ENCODE data around the gene RAB29. TPM values are rescaled to one million over a fixed set of nuclear protein-coding genes. Genes with fewer than 3 reads are reported as not detected.

The RAB29 gene
- total and polyA plus RNA-seq, 9 of the 15 experiments (the other 6 are each of a cell fraction or from before 2014, with no cell fraction given): 6.3 to 17.6 (median 8.0) TPM

DNA sequence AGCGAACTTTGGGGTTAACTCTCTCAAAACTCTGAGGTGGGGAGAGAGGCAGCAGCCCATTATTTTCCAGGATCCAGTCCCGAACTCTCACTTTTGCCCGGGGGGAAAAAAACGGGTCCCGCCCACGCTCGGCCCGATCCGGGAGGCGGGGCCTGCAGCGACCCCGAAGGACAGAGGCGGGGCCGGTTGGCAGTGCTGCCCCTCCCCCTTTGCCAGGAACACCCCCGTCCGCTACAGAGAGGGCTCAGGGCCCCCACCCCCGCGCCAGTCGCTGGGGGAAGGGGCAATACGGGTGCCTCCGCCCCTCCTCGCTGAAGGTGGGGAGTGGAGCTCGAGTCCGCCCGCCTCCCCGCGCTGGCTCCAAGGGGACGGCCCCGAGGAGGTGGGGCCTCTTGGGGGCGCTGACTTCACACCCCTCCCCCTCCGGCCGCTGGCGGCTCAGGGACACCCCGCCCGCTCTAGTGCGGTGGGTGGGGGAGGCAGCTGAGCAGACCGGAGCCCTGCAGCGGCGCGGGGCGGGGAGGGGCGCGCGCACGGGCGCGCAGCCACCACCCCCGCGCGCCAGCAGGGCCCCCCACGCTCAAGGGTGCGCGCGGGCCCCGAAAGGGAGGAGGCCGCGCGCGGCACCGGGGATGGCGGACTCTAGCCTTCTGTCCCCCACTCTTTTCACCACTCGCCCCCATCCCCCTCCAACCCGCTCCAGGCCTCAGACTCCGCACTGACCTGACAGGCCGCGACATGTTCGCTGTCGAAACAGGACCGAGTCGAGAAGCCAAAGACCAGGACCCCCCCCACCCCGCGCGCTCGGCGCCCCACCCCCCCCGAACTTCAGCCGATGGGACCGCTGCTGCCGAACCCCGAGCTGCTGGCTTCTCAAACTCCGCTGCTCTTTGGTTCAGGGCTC, 25.8 kb downstream of the RAB29 start (continued):
- no peak for TF ChIP-seq ZNF584 (CRISPR knock-in tag; IDR thresholded peaks at IDR 0.05; ENCODE audit: low read depth)
- TF ChIP-seq, protein P1, sequence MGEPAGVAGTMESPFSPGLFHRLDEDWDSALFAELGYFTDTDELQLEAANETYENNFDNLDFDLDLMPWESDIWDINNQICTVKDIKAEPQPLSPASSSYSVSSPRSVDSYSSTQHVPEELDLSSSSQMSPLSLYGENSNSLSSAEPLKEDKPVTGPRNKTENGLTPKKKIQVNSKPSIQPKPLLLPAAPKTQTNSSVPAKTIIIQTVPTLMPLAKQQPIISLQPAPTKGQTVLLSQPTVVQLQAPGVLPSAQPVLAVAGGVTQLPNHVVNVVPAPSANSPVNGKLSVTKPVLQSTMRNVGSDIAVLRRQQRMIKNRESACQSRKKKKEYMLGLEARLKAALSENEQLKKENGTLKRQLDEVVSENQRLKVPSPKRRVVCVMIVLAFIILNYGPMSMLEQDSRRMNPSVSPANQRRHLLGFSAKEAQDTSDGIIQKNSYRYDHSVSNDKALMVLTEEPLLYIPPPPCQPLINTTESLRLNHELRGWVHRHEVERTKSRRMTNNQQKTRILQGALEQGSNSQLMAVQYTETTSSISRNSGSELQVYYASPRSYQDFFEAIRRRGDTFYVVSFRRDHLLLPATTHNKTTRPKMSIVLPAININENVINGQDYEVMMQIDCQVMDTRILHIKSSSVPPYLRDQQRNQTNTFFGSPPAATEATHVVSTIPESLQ (CRISPR knock-in tag; IDR thresholded peaks at IDR 0.05): no peak
- no peak for TF ChIP-seq BDP1 (IDR thresholded peaks at IDR 0.05; ENCODE audit: insufficient read depth, insufficient read length)
- TF ChIP-seq NFE2 (IDR thresholded peaks at IDR 0.05; ENCODE audit: low read depth): no peak
- peak; percentile 72; the same call in 1 of the 2 replicates for TF ChIP-seq PHF8 (IDR thresholded peaks at IDR 0.05; ENCODE audit: borderline replicate concordance, low read length)
- no peak for TF ChIP-seq RBM15 (IDR thresholded peaks at IDR 0.05; ENCODE audit: insufficient read depth, low read length)
- no peak for TF ChIP-seq CC2D1A (IDR thresholded peaks at IDR 0.05)
- TF ChIP-seq, protein P2, sequence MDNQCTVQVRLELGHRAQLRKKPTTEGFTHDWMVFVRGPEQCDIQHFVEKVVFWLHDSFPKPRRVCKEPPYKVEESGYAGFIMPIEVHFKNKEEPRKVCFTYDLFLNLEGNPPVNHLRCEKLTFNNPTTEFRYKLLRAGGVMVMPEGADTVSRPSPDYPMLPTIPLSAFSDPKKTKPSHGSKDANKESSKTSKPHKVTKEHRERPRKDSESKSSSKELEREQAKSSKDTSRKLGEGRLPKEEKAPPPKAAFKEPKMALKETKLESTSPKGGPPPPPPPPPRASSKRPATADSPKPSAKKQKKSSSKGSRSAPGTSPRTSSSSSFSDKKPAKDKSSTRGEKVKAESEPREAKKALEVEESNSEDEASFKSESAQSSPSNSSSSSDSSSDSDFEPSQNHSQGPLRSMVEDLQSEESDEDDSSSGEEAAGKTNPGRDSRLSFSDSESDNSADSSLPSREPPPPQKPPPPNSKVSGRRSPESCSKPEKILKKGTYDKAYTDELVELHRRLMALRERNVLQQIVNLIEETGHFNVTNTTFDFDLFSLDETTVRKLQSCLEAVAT (IDR thresholded peaks at IDR 0.05): no peak
- no peak for TF ChIP-seq ZNF431 (CRISPR knock-in tag; IDR thresholded peaks at IDR 0.05)
- no peak for TF ChIP-seq BRD9 (IDR thresholded peaks at IDR 0.05; ENCODE audit: low read depth, partially characterized antibody)
- TF ChIP-seq ESRRA (IDR thresholded peaks at IDR 0.05; ENCODE audit: borderline replicate concordance, low read depth): peak; percentile 49
- peak; percentile 21; the same call in 1 of the 2 replicates for TF ChIP-seq EP300 (IDR thresholded peaks at IDR 0.05; ENCODE audit: low read length)
- TF ChIP-seq ZNF436 (CRISPR knock-in tag; IDR thresholded peaks at IDR 0.05): no peak
- peak; percentile 57 for TF ChIP-seq JUND (IDR thresholded peaks at IDR 0.05; ENCODE audit: borderline replicate concordance, low read depth, low read length)
- TF ChIP-seq JUND (tag; IDR thresholded peaks at IDR 0.05; ENCODE audit: borderline replicate concordance, low read depth, low read length): peak; percentile 50; the same call in 1 of the 3 replicates
- TF ChIP-seq KAT2B (IDR thresholded peaks at IDR 0.05; ENCODE audit: low read depth, low read length): no peak
- TF ChIP-seq CHD2 (IDR thresholded peaks at IDR 0.05; ENCODE audit: low read depth, low read length): 0 out of 2 replicates have a peak, but pooled peaks have one; percentile 64

Measured in K562 (cell line).